ENCODE results near the gene PIK3CD. TPM values are rescaled to one million over a fixed set of nuclear protein-coding genes. Genes with fewer than 3 reads are reported as not detected.

Gene PIK3CD
- total RNA-seq, 1 donor from 2014 or later: 5.7 TPM

- no peak for DNase-seq (ENCODE audit: low read depth, low spot score)
Measured at GRCh38 chr1:9717193-9718005, 65.9 kb downstream of the PIK3CD start.

- no peak for DNase-seq (ENCODE audit: low read depth, low spot score)
Measured at GRCh38 chr1:9718006-9718680, 66.6 kb downstream of the PIK3CD start.

- no peak for DNase-seq (ENCODE audit: low read depth, low spot score)
Measured at GRCh38 chr1:9719978-9720722, 68.6 kb downstream of the PIK3CD start.

GRCh38 chr1:9720785-9721605, 69.5 kb downstream of the PIK3CD start:
- no peak for DNase-seq (ENCODE audit: low read depth, low spot score)

GRCh38 chr1:9721606-9722377, 70.3 kb downstream of the PIK3CD start:
- DNase-seq (ENCODE audit: low read depth, low spot score): no peak

GRCh38 chr1:9722378-9722749, 70.8 kb downstream of the PIK3CD start:
- DNase-seq (ENCODE audit: low read depth, low spot score): no peak

- DNase-seq (ENCODE audit: low read depth, low spot score): no peak
Measured at GRCh38 chr1:9723068-9723805, 71.7 kb downstream of the PIK3CD start.

- DNase-seq (ENCODE audit: low read depth, low spot score): no peak
Measured at GRCh38 chr1:9723926-9724325, 72.4 kb downstream of the PIK3CD start.

- no peak for DNase-seq (ENCODE audit: low read depth, low spot score)
Measured at GRCh38 chr1:9724706-9725476, 73.4 kb downstream of the PIK3CD start.

GRCh38 chr1:9726406-9726805, 74.9 kb downstream of the PIK3CD start:
- no peak for DNase-seq (ENCODE audit: low read depth, low spot score)

- no peak for DNase-seq (ENCODE audit: low read depth, low spot score)
Measured at GRCh38 chr1:9726905-9727595, 75.5 kb downstream of the PIK3CD start.

GRCh38 chr1:9728451-9729295, 77.1 kb downstream of the PIK3CD start:
- no peak for DNase-seq (ENCODE audit: low read depth, low spot score)

GRCh38 chr1:9729523-9729922, 78.0 kb downstream of the PIK3CD start:
- no peak for DNase-seq (ENCODE audit: low read depth, low spot score)

GRCh38 chr1:9730096-9730901, 78.8 kb downstream of the PIK3CD start:
- no peak for DNase-seq (ENCODE audit: low read depth, low spot score)

- DNase-seq (ENCODE audit: low read depth, low spot score): no peak
Measured at GRCh38 chr1:9731051-9731537, 79.6 kb downstream of the PIK3CD start.

- DNase-seq (ENCODE audit: low read depth, low spot score): no peak
Measured at GRCh38 chr1:9731561-9731960, 80.0 kb downstream of the PIK3CD start.

Measured in pulmonary artery endothelial cell (primary cell).